Ammon's horn (tissue), 1 donor: Measurements from ENCODE around the gene KIF3C.
A peak's percentile ranks its signal among the peaks of the same experiment; 100 is the strongest.

ENCODE experiments used
- DNase-seq: peaks from one replicate; pipeline ENCODE4 v3.0.0-alpha.2; 2016; ENCODE audit warnings: low spot score

Gene KIF3C

GRCh38 chr2:25877431-25878360 lies 104.6 kb downstream of the KIF3C start:
- peak; percentile 81 for DNase-seq
